Muscle layer of colon (tissue), 2 donors: ENCODE results near the gene TSPAN4.

Experiments used
- H3K27ac ChIP-seq: one replicate; pipeline ENCODE4 v1.7.0; 2013; ENCODE audit warnings: low read depth, mild to moderate bottlenecking, low read length, moderate library complexity
- H3K27me3 ChIP-seq, 2 donors: one replicate each; pipeline ENCODE4 v1.7.0; 2013; ENCODE audit warnings: low read length in 2 of 2, mild to moderate bottlenecking in 2 of 2; ENCODE audit not compliant: insufficient read depth in 2 of 2, control insufficient read depth in 1 of 2
- H3K36me3 ChIP-seq: one replicate; pipeline ENCODE4 v1.7.0; 2013; ENCODE audit warnings: mild to moderate bottlenecking, low read length; ENCODE audit not compliant: insufficient read depth
- H3K4me1 ChIP-seq: one replicate; pipeline ENCODE4 v1.7.0; 2013; ENCODE audit warnings: mild to moderate bottlenecking, low read length; ENCODE audit not compliant: insufficient read depth
- H3K4me3 ChIP-seq, 2 donors: one replicate each; pipeline ENCODE4 v1.7.0; 2013; ENCODE audit warnings: low read length in 2 of 2, low read depth in 1 of 2, mild to moderate bottlenecking in 1 of 2, moderate library complexity in 1 of 2
- H3K9ac ChIP-seq: one replicate; pipeline ENCODE4 v1.7.0; 2013; ENCODE audit warnings: low read length
- H3K9me3 ChIP-seq: one replicate; pipeline ENCODE4 v1.7.0; 2013; ENCODE audit warnings: mild to moderate bottlenecking, low read length
- donor health status: abdominal sarcoma.
- donor health status: Adenocarcinoma of cecum.

TSPAN4 gene

DNA sequence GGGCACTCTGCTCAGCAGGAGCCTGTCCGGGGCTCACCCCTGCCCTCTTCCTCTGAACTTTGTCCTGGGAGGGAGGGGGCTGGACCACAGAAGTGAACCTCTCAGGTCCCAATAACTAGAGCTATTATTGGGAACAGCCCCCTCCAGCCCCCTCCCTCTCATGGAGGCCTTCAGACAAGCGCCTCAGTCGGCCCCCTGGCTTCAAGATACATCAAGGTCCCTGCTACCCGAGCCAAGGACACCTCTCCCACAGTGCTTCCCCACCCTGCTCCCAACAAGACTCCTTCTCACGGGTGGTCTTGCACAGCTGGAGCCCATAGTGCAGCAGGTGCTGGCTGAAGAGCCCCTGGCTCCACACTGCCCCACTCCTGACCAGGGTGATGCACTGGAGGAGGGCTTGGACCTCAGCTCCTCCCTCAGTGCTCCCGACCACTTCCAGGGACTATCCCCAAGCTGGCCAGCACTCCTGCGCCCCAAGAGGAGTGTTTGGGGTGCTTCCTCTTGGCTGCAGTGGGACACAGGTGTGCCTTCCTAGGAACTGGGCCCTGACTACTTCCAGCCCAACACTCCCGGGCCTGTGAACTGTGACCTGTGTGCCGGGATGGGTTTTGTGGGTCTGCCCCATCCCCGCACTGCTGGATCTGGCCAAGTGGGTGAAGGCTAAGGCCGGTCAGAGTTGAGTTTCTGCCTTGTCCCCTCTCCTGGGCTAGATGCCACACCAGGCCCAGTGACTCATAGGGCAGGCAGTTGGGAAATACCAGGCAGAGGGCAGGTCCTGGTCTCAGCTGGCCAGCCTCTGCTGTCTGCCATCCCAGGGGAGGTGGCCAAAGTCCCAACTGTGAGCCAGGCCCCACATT, 21.8 kb upstream of the TSPAN4 start:
- Histone ChIP-seq H3K4me1 (peaks cover 22% of the 10 kb centered on the region), H3K9me3 (no peaks in the 10 kb centered on the region), H3K27ac (peak overlapping the region; percentile 93), H3K36me3 (peaks cover 21% of the 10 kb centered on the region), H3K9ac (peak overlapping the region; percentile 57), H3K4me3 (peak overlapping the region; percentile 77 to 81), H3K27me3 (peaks cover 10 to 15% of the 10 kb centered on the region in 2 donors)

- no peaks in the 10 kb centered on the region for H3K9me3 ChIP-seq
- H3K27ac ChIP-seq = no peak overlapping the region
- no peak overlapping the region for H3K9ac ChIP-seq
- H3K36me3 ChIP-seq = peaks cover 21% of the 10 kb centered on the region
- no peak overlapping the region for H3K4me3 ChIP-seq
- H3K4me1 ChIP-seq = peaks cover 22% of the 10 kb centered on the region
- H3K27me3 ChIP-seq = peaks cover 11 to 23% of the 10 kb centered on the region in 2 donors
These were observed 20.9 kb upstream of the TSPAN4 start for GRCh38 chr11:821512-822371.

GRCh38 chr11:823441-824291, 19.0 kb upstream of the TSPAN4 start:
- Histone ChIP-seq H3K9me3 (no peaks in the 10 kb centered on the region), H3K4me3 (no peak overlapping the region), H3K36me3 (peaks cover 21% of the 10 kb centered on the region), H3K9ac (no peak overlapping the region), H3K27ac (no peak overlapping the region), H3K4me1 (peaks cover 21% of the 10 kb centered on the region), H3K27me3 (peaks cover 28 to 43% of the 10 kb centered on the region in 2 donors)

DNA sequence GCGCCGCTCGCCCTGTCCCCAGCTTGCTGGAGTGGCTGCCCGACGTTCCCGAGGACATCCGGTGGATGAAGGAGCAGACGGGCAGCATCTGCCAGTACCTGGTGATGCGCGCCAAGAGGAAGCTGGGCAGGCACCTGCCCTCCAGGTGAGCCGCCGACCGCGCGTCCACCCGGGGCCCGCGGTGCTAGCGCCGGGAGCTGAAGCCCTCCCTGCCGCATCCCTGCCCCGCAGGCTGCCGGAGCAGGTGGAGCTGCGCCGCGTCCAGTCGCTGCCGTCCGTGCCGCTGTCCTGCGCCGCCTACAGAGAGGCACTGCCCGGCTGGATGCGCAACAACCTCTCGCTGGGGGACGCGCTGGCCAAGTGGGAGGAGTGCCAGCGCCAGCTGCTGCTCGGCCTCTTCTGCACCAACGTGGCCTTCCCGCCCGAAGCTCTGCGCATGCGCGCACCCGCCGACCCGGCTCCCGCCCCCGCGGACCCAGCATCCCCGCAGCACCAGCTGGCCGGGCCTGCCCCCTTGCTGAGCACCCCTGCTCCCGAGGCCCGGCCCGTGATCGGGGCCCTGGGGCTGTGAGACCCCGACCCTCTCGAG, 18.3 kb upstream of the TSPAN4 start:
- no peak overlapping the region for H3K27ac ChIP-seq
- no peaks in the 10 kb centered on the region for H3K9me3 ChIP-seq
- H3K27me3 ChIP-seq = peaks cover 34 to 50% of the 10 kb centered on the region in 2 donors
- H3K9ac ChIP-seq = no peak overlapping the region
- H3K36me3 ChIP-seq = peaks cover 21% of the 10 kb centered on the region
- H3K4me1 ChIP-seq = peaks cover 25% of the 10 kb centered on the region
- H3K4me3 ChIP-seq = no peak overlapping the region

- Histone ChIP-seq H3K36me3 (peaks cover 21% of the 10 kb centered on the region), H3K4me1 (peaks cover 31% of the 10 kb centered on the region), H3K9ac (no peak overlapping the region), H3K27ac (no peak overlapping the region), H3K27me3 (peaks cover 36 to 55% of the 10 kb centered on the region in 2 donors), H3K9me3 (no peaks in the 10 kb centered on the region), H3K4me3 (no peak overlapping the region)
These were observed 17.7 kb upstream of the TSPAN4 start for GRCh38 chr11:824942-825341.

- no peak overlapping the region for H3K9ac ChIP-seq
- no peaks in the 10 kb centered on the region for H3K9me3 ChIP-seq
- H3K27ac ChIP-seq = no peak overlapping the region
- peaks cover 36 to 62% of the 10 kb centered on the region in 2 donors for H3K27me3 ChIP-seq
- H3K4me3 ChIP-seq = no peak overlapping the region
- H3K36me3 ChIP-seq = peaks cover 21% of the 10 kb centered on the region
- H3K4me1 ChIP-seq = peaks cover 30% of the 10 kb centered on the region
These were observed 17.1 kb upstream of the TSPAN4 start for GRCh38 chr11:825366-826226.

GRCh38 chr11:826227-826621, 16.4 kb upstream of the TSPAN4 start:
- H3K9ac ChIP-seq = no peak overlapping the region
- peaks cover 23% of the 10 kb centered on the region for H3K4me1 ChIP-seq
- H3K27ac ChIP-seq = no peak overlapping the region
- H3K36me3 ChIP-seq = peaks cover 21% of the 10 kb centered on the region
- no peaks in the 10 kb centered on the region for H3K9me3 ChIP-seq
- H3K27me3 ChIP-seq = peaks cover 36 to 68% of the 10 kb centered on the region in 2 donors
- H3K4me3 ChIP-seq = no peak overlapping the region

DNA sequence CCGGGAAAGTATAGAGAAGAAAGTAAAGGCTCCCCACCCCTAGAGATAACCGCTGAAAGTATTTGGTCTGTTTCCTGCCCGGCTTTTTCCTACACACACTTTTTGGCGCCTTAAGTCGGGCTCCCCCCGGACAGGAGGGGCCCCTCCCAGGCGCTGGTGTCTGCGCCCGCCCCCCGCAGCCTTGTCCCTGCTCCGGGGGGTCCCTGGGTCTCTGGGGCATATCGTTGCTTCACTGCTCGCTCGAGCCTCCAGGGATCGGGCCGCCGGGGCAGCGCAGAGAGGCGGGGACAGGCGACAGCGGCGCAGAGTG, 15.9 kb upstream of the TSPAN4 start:
- H3K4me3 ChIP-seq = peak overlapping the region in 1 of 2 donors; percentile 32
- H3K36me3 ChIP-seq = peaks cover 21% of the 10 kb centered on the region
- no peak overlapping the region for H3K9ac ChIP-seq
- H3K4me1 ChIP-seq = peaks cover 18% of the 10 kb centered on the region
- H3K27me3 ChIP-seq = peaks cover 36 to 74% of the 10 kb centered on the region in 2 donors
- H3K9me3 ChIP-seq = no peaks in the 10 kb centered on the region
- no peak overlapping the region for H3K27ac ChIP-seq

DNA sequence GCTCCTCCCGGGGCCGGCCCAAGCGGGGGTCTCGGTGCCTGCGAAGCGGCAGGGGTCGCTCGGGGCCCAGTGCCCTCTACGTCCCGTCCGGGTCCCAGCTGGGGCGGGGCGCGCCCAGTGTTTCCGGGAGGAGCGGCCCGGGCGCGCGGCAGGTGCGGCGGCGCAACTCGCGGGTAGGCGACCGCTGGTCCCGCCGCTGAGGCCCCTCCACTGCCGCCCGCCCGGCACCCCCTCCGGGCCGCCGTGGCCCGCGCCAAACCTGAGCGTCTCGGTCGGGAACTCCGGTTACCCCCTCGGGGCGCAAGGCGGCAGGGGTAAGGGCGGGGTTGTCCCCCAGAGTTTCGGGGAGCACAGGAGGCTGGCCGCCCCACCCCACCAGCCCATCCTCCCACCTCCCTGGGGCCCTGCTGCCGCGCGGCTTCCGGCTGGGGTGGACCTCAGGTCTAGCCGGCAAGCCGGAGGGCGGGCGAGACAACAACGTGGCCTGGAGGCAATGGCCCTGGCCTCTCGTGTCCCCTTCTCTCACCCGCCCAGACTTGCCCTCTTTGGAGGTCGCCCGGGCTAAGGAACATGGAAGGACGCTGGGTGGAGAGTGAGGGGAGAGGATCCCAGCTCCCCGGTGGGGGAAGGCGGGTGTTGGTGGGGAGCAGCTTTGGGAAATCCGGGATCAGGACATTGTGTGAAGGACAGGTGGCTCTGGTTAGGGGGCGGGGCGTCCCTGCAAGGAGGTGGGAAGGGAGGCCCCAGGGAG, 15.3 kb upstream of the TSPAN4 start:
- Histone ChIP-seq H3K36me3 (peaks cover 21% of the 10 kb centered on the region), H3K4me1 (peaks cover 19% of the 10 kb centered on the region), H3K27me3 (peaks cover 36 to 79% of the 10 kb centered on the region in 2 donors), H3K27ac (no peak overlapping the region), H3K4me3 (peak overlapping the region in 1 of 2 donors; percentile 32), H3K9ac (no peak overlapping the region), H3K9me3 (no peaks in the 10 kb centered on the region)

- Histone ChIP-seq H3K9me3 (no peaks in the 10 kb centered on the region), H3K36me3 (peaks cover 21% of the 10 kb centered on the region), H3K27ac (no peak within 1 kb of the TSS), H3K4me3 (peak within 1 kb of the TSS in 1 of 2 donors; percentile 32), H3K9ac (no peak within 1 kb of the TSS), H3K27me3 (peaks cover 36 to 81% of the 10 kb centered on the region in 2 donors), H3K4me1 (peaks cover 21% of the 10 kb centered on the region)
These were observed 14.8 kb upstream of the TSPAN4 start, which contains the start of gene CRACR2B for GRCh38 chr11:827897-828192. TSS of gene CRACR2B (plus strand) at chr11:827919. CDS start at chr11:828608, 689 bp downstream.
